ENCODE measurements around the gene ZNF718. TPM values are rescaled to one million over a fixed set of nuclear protein-coding genes. Genes with fewer than 3 reads are reported as not detected.
"Not testable (repeated sequence)": the region's sequence is repeated elsewhere in the genome, so short reads cannot be mapped to it uniquely, and the experiment has no call there.

ZNF718 gene
- total and polyA plus RNA-seq, 10 of the 15 experiments (the other 5 are each of a cell fraction or from before 2014, with no cell fraction given), result 1.1 to 7.0 (median 3.9) TPM

DNA sequence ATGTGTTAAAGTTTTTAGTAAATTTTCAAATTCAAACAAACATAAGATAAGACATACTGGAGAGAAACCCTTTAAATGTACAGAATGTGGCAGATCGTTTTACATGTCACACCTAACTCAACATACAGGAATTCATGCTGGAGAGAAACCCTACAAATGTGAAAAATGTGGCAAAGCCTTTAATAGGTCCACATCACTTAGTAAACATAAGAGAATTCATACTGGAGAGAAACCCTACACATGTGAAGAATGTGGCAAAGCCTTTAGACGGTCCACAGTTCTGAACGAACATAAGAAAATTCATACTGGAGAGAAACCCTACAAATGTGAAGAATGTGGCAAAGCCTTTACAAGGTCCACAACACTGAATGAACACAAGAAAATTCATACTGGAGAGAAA, 38.4 kb upstream of the ZNF718 start (continued):
- TF ChIP-seq, protein P1, sequence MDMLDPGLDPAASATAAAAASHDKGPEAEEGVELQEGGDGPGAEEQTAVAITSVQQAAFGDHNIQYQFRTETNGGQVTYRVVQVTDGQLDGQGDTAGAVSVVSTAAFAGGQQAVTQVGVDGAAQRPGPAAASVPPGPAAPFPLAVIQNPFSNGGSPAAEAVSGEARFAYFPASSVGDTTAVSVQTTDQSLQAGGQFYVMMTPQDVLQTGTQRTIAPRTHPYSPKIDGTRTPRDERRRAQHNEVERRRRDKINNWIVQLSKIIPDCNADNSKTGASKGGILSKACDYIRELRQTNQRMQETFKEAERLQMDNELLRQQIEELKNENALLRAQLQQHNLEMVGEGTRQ (IDR thresholded peaks at IDR 0.05; ENCODE audit: borderline replicate concordance, low read depth, low read length), result no peak
- TF ChIP-seq SMC3 (IDR thresholded peaks at IDR 0.05; ENCODE audit: borderline replicate concordance, low read length), result no peak
- no peak for TF ChIP-seq EGR1 (IDR thresholded peaks at IDR 0.05; ENCODE audit: borderline replicate concordance in 1 of 2, low read depth in 2 of 2, low read length in 2 of 2)

DNA sequence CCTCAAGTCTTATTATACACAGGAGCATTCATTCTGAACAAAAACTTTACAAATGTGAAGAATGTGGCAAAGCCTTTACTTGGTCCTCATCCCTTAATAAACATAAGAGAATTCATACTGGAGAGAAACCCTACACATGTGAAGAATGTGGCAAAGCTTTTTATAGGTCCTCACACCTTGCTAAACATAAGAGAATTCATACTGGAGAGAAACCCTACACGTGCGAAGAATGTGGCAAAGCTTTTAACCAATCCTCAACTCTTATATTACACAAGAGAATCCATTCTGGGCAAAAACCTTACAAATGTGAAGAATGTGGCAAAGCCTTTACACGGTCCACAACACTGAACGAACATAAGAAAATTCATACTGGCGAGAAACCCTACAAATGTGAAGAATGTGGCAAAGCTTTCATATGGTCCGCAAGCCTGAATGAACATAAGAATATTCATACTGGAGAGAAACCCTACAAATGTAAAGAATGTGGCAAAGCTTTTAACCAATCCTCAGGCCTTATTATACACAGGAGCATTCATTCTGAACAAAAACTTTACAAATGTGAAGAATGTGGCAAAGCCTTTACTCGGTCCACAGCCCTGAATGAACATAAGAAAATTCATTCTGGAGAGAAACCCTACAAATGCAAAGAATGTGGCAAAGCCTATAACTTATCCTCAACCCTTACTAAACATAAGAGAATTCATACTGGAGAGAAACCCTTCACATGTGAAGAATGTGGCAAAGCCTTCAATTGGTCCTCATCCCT, 37.6 kb upstream of the ZNF718 start:
- TF ChIP-seq ZNF274 (IDR thresholded peaks at IDR 0.05; ENCODE audit: insufficient read depth, insufficient read length), result peak; percentile 44
- H4K20me1 ChIP-seq (ENCODE audit: control insufficient read depth, insufficient read depth); H3K9me3 ChIP-seq (replicated peaks; ENCODE audit: control insufficient read depth, insufficient read depth, low read length); H3K9ac ChIP-seq (ENCODE audit: control insufficient read depth, insufficient read depth, low read length); RAD21 ChIA-PET (ENCODE audit: unreplicated experiment); H2AFZ ChIP-seq (ENCODE audit: control insufficient read depth, low read depth, low read length); CTCF ChIA-PET; H3K79me2 ChIP-seq (ENCODE audit: control insufficient read depth, insufficient read depth, low read length); H3K27ac ChIP-seq (ENCODE audit: control insufficient read depth, insufficient read depth); H3K4me3 ChIP-seq; SMC1A ChIA-PET (ENCODE audit: uncharacterized antibody, unreplicated experiment); H3K27me3 ChIP-seq (replicated peaks in 1 of 2; ENCODE audit: control insufficient read depth in 2 of 2, insufficient read depth in 2 of 2, low read length in 1 of 2); H3K4me1 ChIP-seq (ENCODE audit: control insufficient read depth, insufficient read depth, low read length); intact Hi-C loops (cut with micrococcal nuclease; ENCODE audit: unreplicated experiment); BruUV-seq (replicated peaks); H3K4me2 ChIP-seq (ENCODE audit: control insufficient read depth, insufficient read depth); POLR2A ChIA-PET; DNase-seq (ENCODE audit: low read depth, low spot score); ATAC-seq; in situ Hi-C loops (cut with MboI); H3K36me3 ChIP-seq (ENCODE audit: control insufficient read depth in 2 of 2, insufficient read depth in 2 of 2, low read length in 1 of 2); FAIRE-seq: not testable (repeated sequence)
- WGBS (ENCODE audit: insufficient coverage, insufficient replicate concordance, low lambda C conversion rate, missing lambda C conversion rate), result 36% methylated on average over 7 of the region's 7 CpGs

Measured in GM12878 (cell line).